Panc1 (cell line): Measurements from ENCODE around the gene HTR4. TPM values are rescaled to one million over a fixed set of nuclear protein-coding genes. Genes with fewer than 3 reads are reported as not detected.

ENCODE experiments used
- ATAC-seq: fragments of 200-7000 bp; cut with Tn5 transposase; 2 replicates; pipeline ENCODE4 v1.9.1; 2020; ENCODE audit warnings: mild to moderate bottlenecking, moderate library complexity
- BruUV-seq: library from RNA; stranded (reverse); fragments of 400-500 nt; replicated peaks from 2 replicates; lab custom pipeline; 2021; lab: Mats Ljungman, UMichigan
- CTCF ChIA-PET: fragments of 300-600 bp; sonication (Branson Sonifier 250); formaldehyde crosslinking; loops from one replicate; lab custom pipeline; 2022; ENCODE audit warnings: antibody characterized with exemption; lab: Charles Lee
- POLR2A ChIA-PET: fragments of 300-600 bp; sonication (Branson Sonifier 250); formaldehyde crosslinking; loops from one replicate; lab custom pipeline; 2022; ENCODE audit warnings: antibody characterized with exemption; lab: Charles Lee
- DNase-seq: peaks from one replicate; pipeline ENCODE4 v3.0.0-alpha.2; 2010; ENCODE audit warnings: low read depth, low spot score
- H3K27ac ChIP-seq: 2 replicates; pipeline ENCODE4 v1.5.1; 2011; ENCODE audit warnings: mild to moderate bottlenecking, low read length, inconsistent platforms
- H3K27me3 ChIP-seq: fragments of 200-500 bp; sonication (Bioruptor generic); 2 replicates; pipeline ENCODE4 v1.6.0; 2014; ENCODE audit warnings: low read length, inconsistent platforms; ENCODE audit not compliant: control insufficient read depth, insufficient read depth
- H3K36me3 ChIP-seq: fragments of 200-500 bp; sonication (Bioruptor generic); 2 replicates; pipeline ENCODE4 v1.5.1; 2014; ENCODE audit warnings: inconsistent platforms, mild to moderate bottlenecking, low read length, moderate library complexity; ENCODE audit not compliant: control insufficient read depth, insufficient read depth
- H3K4me1 ChIP-seq: 2 replicates; pipeline ENCODE4 v1.5.1; 2011; ENCODE audit warnings: inconsistent platforms, mild to moderate bottlenecking, low read length, moderate library complexity; ENCODE audit not compliant: control insufficient read depth, insufficient read depth
- H3K4me3 ChIP-seq, 2 experiments: 2 replicates each; pipeline ENCODE4 v1.5.1; 2011 to 2012; ENCODE audit warnings: low read depth in 2 of 2, low read length in 2 of 2, mild to moderate bottlenecking in 2 of 2, inconsistent platforms in 1 of 2, moderate library complexity in 1 of 2
- H3K9me3 ChIP-seq: fragments of 200-500 bp; sonication (Bioruptor generic); 2 replicates; pipeline ENCODE4 v1.5.1; 2014; ENCODE audit warnings: low read depth, mild to moderate bottlenecking, inconsistent platforms, low read length, moderate library complexity; ENCODE audit not compliant: control insufficient read depth, insufficient read depth
- POLR2AphosphoS5 ChIP-seq: IDR thresholded peaks from 2 replicates; pipeline ENCODE4 v1.6.1; 2012; ENCODE audit warnings: mild to moderate bottlenecking, low read depth, low read length, moderate library complexity
- SIN3A ChIP-seq: IDR thresholded peaks from 2 replicates; pipeline ENCODE4 v1.6.1; 2012; ENCODE audit warnings: low read depth, mild to moderate bottlenecking, low read length, moderate library complexity, borderline replicate concordance; ENCODE audit not compliant: insufficient read depth
- TCF7L2 ChIP-seq: IDR thresholded peaks from 2 replicates; pipeline ENCODE4 v1.6.1; 2011; ENCODE audit warnings: mild to moderate bottlenecking, low read depth, low read length, inconsistent platforms
- in situ Hi-C: cut with HindIII; loops from 2 replicates; pipeline ENCODE4 v1.10.0; 2016; ENCODE audit warnings: low sequenced_read_pairs, low pct_unique_long_range_greater_than_20kb
- intact Hi-C: fragments of 100-400 bp; cut with micrococcal nuclease; formaldehyde crosslinking; loops from one replicate; pipeline ENCODE4 v1.10.0; 2022; ENCODE audit not compliant: unreplicated experiment
- total RNA-seq: library from RNA; stranded (reverse); gene quantifications from one replicate; pipeline ENCODE4 v1.2.1, GENCODE V29; 2021; ENCODE audit not compliant: unreplicated experiment
- TF ChIP-seq, protein P1 (sequence below), 2 experiments: IDR thresholded peaks; 2 replicates each; pipeline ENCODE4 v1.6.1; 2011 to 2012; ENCODE audit warnings: low read depth in 2 of 2, control low read depth in 1 of 2, low read length in 1 of 2, mild to moderate bottlenecking in 1 of 2, moderate library complexity in 1 of 2; ENCODE audit not compliant: insufficient read depth in 1 of 2
- TF ChIP-seq, protein P2 (sequence below): fragments of 450-650 bp; IDR thresholded peaks from 2 replicates; pipeline ENCODE4 v1.5.1; 2017; ENCODE audit warnings: mild to moderate bottlenecking

Gene HTR4
- total RNA-seq, 1 experiment from 2014 or later = not detected

- POLR2A ChIA-PET = no interaction called here
- Histone ChIP-seq H3K9me3 (0 out of 2 replicates have a peak, but pooled peaks cover 3% of the 10 kb centered on the region), H3K27me3 (no peaks in the 10 kb centered on the region), H3K4me1 (no peaks in the 10 kb centered on the region), H3K36me3 (no peaks in the 10 kb centered on the region; the same call in 1 of the 2 replicates), H3K27ac (no peak overlapping the region), H3K4me3 (no peak overlapping the region)
- intact Hi-C loops = no loop called here
- ATAC-seq (no peak), DNase-seq (no peak)
- CTCF ChIA-PET = no interaction called here
- in situ Hi-C loops = no loop called here
- BruUV-seq = no TSS peak
- TF ChIP-seq TCF7L2 (no peak), POLR2AphosphoS5 (no peak), SIN3A (no peak)
- TF ChIP-seq, protein P1, sequence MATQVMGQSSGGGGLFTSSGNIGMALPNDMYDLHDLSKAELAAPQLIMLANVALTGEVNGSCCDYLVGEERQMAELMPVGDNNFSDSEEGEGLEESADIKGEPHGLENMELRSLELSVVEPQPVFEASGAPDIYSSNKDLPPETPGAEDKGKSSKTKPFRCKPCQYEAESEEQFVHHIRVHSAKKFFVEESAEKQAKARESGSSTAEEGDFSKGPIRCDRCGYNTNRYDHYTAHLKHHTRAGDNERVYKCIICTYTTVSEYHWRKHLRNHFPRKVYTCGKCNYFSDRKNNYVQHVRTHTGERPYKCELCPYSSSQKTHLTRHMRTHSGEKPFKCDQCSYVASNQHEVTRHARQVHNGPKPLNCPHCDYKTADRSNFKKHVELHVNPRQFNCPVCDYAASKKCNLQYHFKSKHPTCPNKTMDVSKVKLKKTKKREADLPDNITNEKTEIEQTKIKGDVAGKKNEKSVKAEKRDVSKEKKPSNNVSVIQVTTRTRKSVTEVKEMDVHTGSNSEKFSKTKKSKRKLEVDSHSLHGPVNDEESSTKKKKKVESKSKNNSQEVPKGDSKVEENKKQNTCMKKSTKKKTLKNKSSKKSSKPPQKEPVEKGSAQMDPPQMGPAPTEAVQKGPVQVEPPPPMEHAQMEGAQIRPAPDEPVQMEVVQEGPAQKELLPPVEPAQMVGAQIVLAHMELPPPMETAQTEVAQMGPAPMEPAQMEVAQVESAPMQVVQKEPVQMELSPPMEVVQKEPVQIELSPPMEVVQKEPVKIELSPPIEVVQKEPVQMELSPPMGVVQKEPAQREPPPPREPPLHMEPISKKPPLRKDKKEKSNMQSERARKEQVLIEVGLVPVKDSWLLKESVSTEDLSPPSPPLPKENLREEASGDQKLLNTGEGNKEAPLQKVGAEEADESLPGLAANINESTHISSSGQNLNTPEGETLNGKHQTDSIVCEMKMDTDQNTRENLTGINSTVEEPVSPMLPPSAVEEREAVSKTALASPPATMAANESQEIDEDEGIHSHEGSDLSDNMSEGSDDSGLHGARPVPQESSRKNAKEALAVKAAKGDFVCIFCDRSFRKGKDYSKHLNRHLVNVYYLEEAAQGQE (IDR thresholded peaks at IDR 0.05; ENCODE audit: insufficient read depth in 1 of 2, low read depth in 2 of 2, low read length in 1 of 2) = no peak
- TF ChIP-seq, protein P2, sequence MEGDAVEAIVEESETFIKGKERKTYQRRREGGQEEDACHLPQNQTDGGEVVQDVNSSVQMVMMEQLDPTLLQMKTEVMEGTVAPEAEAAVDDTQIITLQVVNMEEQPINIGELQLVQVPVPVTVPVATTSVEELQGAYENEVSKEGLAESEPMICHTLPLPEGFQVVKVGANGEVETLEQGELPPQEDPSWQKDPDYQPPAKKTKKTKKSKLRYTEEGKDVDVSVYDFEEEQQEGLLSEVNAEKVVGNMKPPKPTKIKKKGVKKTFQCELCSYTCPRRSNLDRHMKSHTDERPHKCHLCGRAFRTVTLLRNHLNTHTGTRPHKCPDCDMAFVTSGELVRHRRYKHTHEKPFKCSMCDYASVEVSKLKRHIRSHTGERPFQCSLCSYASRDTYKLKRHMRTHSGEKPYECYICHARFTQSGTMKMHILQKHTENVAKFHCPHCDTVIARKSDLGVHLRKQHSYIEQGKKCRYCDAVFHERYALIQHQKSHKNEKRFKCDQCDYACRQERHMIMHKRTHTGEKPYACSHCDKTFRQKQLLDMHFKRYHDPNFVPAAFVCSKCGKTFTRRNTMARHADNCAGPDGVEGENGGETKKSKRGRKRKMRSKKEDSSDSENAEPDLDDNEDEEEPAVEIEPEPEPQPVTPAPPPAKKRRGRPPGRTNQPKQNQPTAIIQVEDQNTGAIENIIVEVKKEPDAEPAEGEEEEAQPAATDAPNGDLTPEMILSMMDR = no peak
These were observed 55.1 kb downstream of the HTR4 start for GRCh38 chr5:148599187-148599586.

GRCh38 chr5:148595697-148596096, 58.6 kb downstream of the HTR4 start:
- TF ChIP-seq SIN3A (no peak), POLR2AphosphoS5 (no peak), TCF7L2 (no peak)
- TF ChIP-seq, protein P1 (IDR thresholded peaks at IDR 0.05; ENCODE audit: insufficient read depth in 1 of 2, low read depth in 2 of 2, low read length in 1 of 2) = no peak
- TF ChIP-seq, protein P2 = no peak
- no peaks in the 10 kb centered on the region; the same call in 1 of the 2 replicates for H3K36me3 ChIP-seq
- 0 out of 2 replicates have a peak, but pooled peaks cover 3% of the 10 kb centered on the region for H3K9me3 ChIP-seq
- H3K27me3 ChIP-seq = no peaks in the 10 kb centered on the region
- ChIA-PET CTCF (no interaction called here), POLR2A (no interaction called here)
- BruUV-seq = no TSS peak
- intact Hi-C loops (no loop called here), in situ Hi-C loops (no loop called here)
- H3K27ac ChIP-seq = no peak overlapping the region
- no peak overlapping the region for H3K4me3 ChIP-seq
- H3K4me1 ChIP-seq = no peaks in the 10 kb centered on the region
- ATAC-seq (no peak), DNase-seq (no peak)
